ENCODE measurements around the gene GAB3. TPM values are rescaled to one million over a fixed set of nuclear protein-coding genes. Genes with fewer than 3 reads are reported as not detected.

Gene GAB3
- total RNA-seq, 1 donor from 2014 or later, result 0.67 TPM

- DNase-seq (ENCODE audit: low spot score in 2 of 2, unreplicated experiment in 2 of 2), result no peak
- no peak for TF ChIP-seq CTCF (IDR thresholded peaks at IDR 0.05; ENCODE audit: unreplicated experiment)
- Mint-ChIP-seq H3K9me3 (peaks cover 33% of the 10 kb centered on the region), H3K4me3 (no peak overlapping the region), H3K27me3 (ENCODE audit: low read depth) (peaks cover 4% of the 10 kb centered on the region), H3K4me1 (peaks cover 3% of the 10 kb centered on the region), H3K36me3 (no peaks in the 10 kb centered on the region), H3K27ac (no peak overlapping the region)
These were observed 23.5 kb downstream of the GAB3 start for GRCh38 chrX:154727418-154727817.

GRCh38 chrX:154724993-154725756 is 25.7 kb downstream of the GAB3 start:
- H3K27ac Mint-ChIP-seq, result no peak overlapping the region
- peaks cover 35% of the 10 kb centered on the region for H3K9me3 Mint-ChIP-seq
- no peak for TF ChIP-seq CTCF (IDR thresholded peaks at IDR 0.05; ENCODE audit: unreplicated experiment)
- H3K36me3 Mint-ChIP-seq, result no peaks in the 10 kb centered on the region
- peaks cover 3% of the 10 kb centered on the region for H3K4me1 Mint-ChIP-seq
- no peak for DNase-seq (ENCODE audit: low spot score in 2 of 2, unreplicated experiment in 2 of 2)
- peaks cover 4% of the 10 kb centered on the region for H3K27me3 Mint-ChIP-seq (ENCODE audit: low read depth)
- H3K4me3 Mint-ChIP-seq, result no peak overlapping the region

GRCh38 chrX:154721155-154721554 is 29.7 kb downstream of the GAB3 start:
- Mint-ChIP-seq H3K27me3 (ENCODE audit: low read depth) (peaks cover 5% of the 10 kb centered on the region), H3K9me3 (peaks cover 39% of the 10 kb centered on the region), H3K4me3 (no peak overlapping the region), H3K27ac (no peak overlapping the region), H3K36me3 (no peaks in the 10 kb centered on the region), H3K4me1 (peaks cover 2% of the 10 kb centered on the region)
- no peak for TF ChIP-seq CTCF (IDR thresholded peaks at IDR 0.05; ENCODE audit: unreplicated experiment)
- no peak for DNase-seq (ENCODE audit: low spot score in 2 of 2, unreplicated experiment in 2 of 2)

GRCh38 chrX:154720067-154720466 is 30.8 kb downstream of the GAB3 start:
- Mint-ChIP-seq H3K27ac (no peak overlapping the region), H3K9me3 (peaks cover 34% of the 10 kb centered on the region), H3K27me3 (ENCODE audit: low read depth) (peaks cover 6% of the 10 kb centered on the region), H3K4me3 (no peak overlapping the region), H3K36me3 (no peaks in the 10 kb centered on the region), H3K4me1 (peaks cover 2% of the 10 kb centered on the region)
- TF ChIP-seq CTCF (IDR thresholded peaks at IDR 0.05; ENCODE audit: unreplicated experiment), result no peak
- no peak for DNase-seq (ENCODE audit: low spot score in 2 of 2, unreplicated experiment in 2 of 2)

GRCh38 chrX:154719132-154719675 is 31.7 kb downstream of the GAB3 start:
- Mint-ChIP-seq H3K27ac (no peak overlapping the region), H3K36me3 (no peaks in the 10 kb centered on the region)

More at GRCh38 chrX:154719132-154719675, 31.7 kb downstream of the GAB3 start:
- H3K4me1 Mint-ChIP-seq, result peaks cover 2% of the 10 kb centered on the region
- peaks cover 34% of the 10 kb centered on the region for H3K9me3 Mint-ChIP-seq
- no peak overlapping the region for H3K4me3 Mint-ChIP-seq
- DNase-seq (ENCODE audit: low spot score in 2 of 2, unreplicated experiment in 2 of 2), result no peak
- TF ChIP-seq CTCF (IDR thresholded peaks at IDR 0.05; ENCODE audit: unreplicated experiment), result no peak
- H3K27me3 Mint-ChIP-seq (ENCODE audit: low read depth), result peaks cover 8% of the 10 kb centered on the region

Data from mesothelial cell of epicardium (in vitro differentiated cells).